H9 (cell line): ENCODE measurements around the gene NSMF. TPM values are rescaled to one million over a fixed set of nuclear protein-coding genes. Genes with fewer than 3 reads are reported as not detected.

Experiments
- DNase-seq: peaks from one replicate; pipeline ENCODE4 v3.0.0-alpha.2; 2017
- H2AFZ ChIP-seq: one replicate; pipeline ENCODE4 v1.6.1; 2013; ENCODE audit warnings: mild to moderate bottlenecking, low read length, control low read depth, moderate library complexity
- H2AK5ac ChIP-seq: 2 replicates; pipeline ENCODE4 v1.6.1; 2013; ENCODE audit warnings: low read length, control low read depth, mixed read lengths; ENCODE audit not compliant: insufficient read length
- H2BK120ac ChIP-seq: one replicate; pipeline ENCODE4 v1.6.1; 2013; ENCODE audit warnings: low read depth, mild to moderate bottlenecking, low read length, control low read depth, inconsistent platforms; ENCODE audit not compliant: poor library complexity, severe bottlenecking
- H2BK12ac ChIP-seq: 2 replicates; pipeline ENCODE4 v1.6.1; 2013; ENCODE audit warnings: low read length, control low read depth, mixed read lengths, low read depth; ENCODE audit not compliant: insufficient read length
- H2BK15ac ChIP-seq: 2 replicates; pipeline ENCODE4 v1.6.1; 2013; ENCODE audit warnings: low read depth, low read length, control low read depth
- H2BK20ac ChIP-seq: one replicate; pipeline ENCODE4 v1.6.1; 2013; ENCODE audit warnings: low read depth, mild to moderate bottlenecking, low read length, control low read depth, inconsistent platforms; ENCODE audit not compliant: poor library complexity, severe bottlenecking
- H2BK5ac ChIP-seq: 2 replicates; pipeline ENCODE4 v1.6.1; 2013; ENCODE audit warnings: low read length, control low read depth, mixed read lengths; ENCODE audit not compliant: insufficient read length
- H3K14ac ChIP-seq: 2 replicates; pipeline ENCODE4 v1.6.1; 2013; ENCODE audit warnings: low read length, control low read depth; ENCODE audit not compliant: insufficient read depth
- H3K18ac ChIP-seq: 2 replicates; pipeline ENCODE4 v1.6.1; 2013; ENCODE audit warnings: low read depth, mild to moderate bottlenecking, mixed read lengths, low read length, control low read depth; ENCODE audit not compliant: insufficient read length
- H3K23ac ChIP-seq: 2 replicates; pipeline ENCODE4 v1.6.1; 2013; ENCODE audit warnings: low read length, control low read depth, mixed read lengths, low read depth; ENCODE audit not compliant: insufficient read length
- H3K23me2 ChIP-seq: 2 replicates; pipeline ENCODE4 v1.6.1; 2013; ENCODE audit warnings: low read depth, mild to moderate bottlenecking, mixed read lengths, low read length, control low read depth; ENCODE audit not compliant: insufficient read length, poor library complexity, severe bottlenecking
- H3K27ac ChIP-seq: 2 replicates; pipeline ENCODE4 v1.5.1; 2013; ENCODE audit warnings: low read length, control low read depth, mixed read lengths, low read depth; ENCODE audit not compliant: insufficient read length
- H3K27me3 ChIP-seq: 2 replicates; pipeline ENCODE4 v1.6.1; 2013; ENCODE audit warnings: low read length, control low read depth, inconsistent platforms; ENCODE audit not compliant: insufficient read depth
- H3K4ac ChIP-seq: 2 replicates; pipeline ENCODE4 v1.6.1; 2013; ENCODE audit warnings: low read depth, mild to moderate bottlenecking, control low read depth, inconsistent platforms, low read length, moderate library complexity
- H3K4me1 ChIP-seq: 2 replicates; pipeline ENCODE4 v1.6.1; 2013; ENCODE audit warnings: low read length, control low read depth, inconsistent platforms; ENCODE audit not compliant: insufficient read depth
- H3K4me2 ChIP-seq: 2 replicates; pipeline ENCODE4 v1.6.1; 2013; ENCODE audit warnings: low read length, control low read depth, mixed read lengths; ENCODE audit not compliant: insufficient read length, insufficient read depth
- H3K56ac ChIP-seq: 2 replicates; pipeline ENCODE4 v1.6.1; 2013; ENCODE audit warnings: low read depth, mild to moderate bottlenecking, mixed read lengths, low read length, control low read depth; ENCODE audit not compliant: insufficient read length
- H3K79me1 ChIP-seq: 2 replicates; pipeline ENCODE4 v1.6.1; 2013; ENCODE audit warnings: low read depth, mild to moderate bottlenecking, moderate library complexity, low read length, control low read depth, inconsistent platforms; ENCODE audit not compliant: insufficient read depth, poor library complexity, severe bottlenecking
- H3K79me2 ChIP-seq: 2 replicates; pipeline ENCODE4 v1.6.1; 2013; ENCODE audit warnings: low read length, control low read depth, inconsistent platforms; ENCODE audit not compliant: insufficient read depth
- H3K9ac ChIP-seq: 2 replicates; pipeline ENCODE4 v1.6.1; 2013; ENCODE audit warnings: low read length, control low read depth, mixed read lengths; ENCODE audit not compliant: insufficient read length; ENCODE audit errors: extremely low read depth
- H3K9me3 ChIP-seq: one replicate; pipeline ENCODE4 v1.6.1; 2013; ENCODE audit warnings: low read depth, low read length, inconsistent platforms; ENCODE audit not compliant: control insufficient read depth
- H3T11ph ChIP-seq: one replicate; pipeline ENCODE4 v1.6.1; 2013; ENCODE audit warnings: mild to moderate bottlenecking, low read length, control low read depth, inconsistent platforms
- H4K20me1 ChIP-seq: one replicate; pipeline ENCODE4 v1.6.1; 2013; ENCODE audit not compliant: control insufficient read depth, insufficient read length, insufficient read depth
- H4K5ac ChIP-seq: 2 replicates; pipeline ENCODE4 v1.6.1; 2013; ENCODE audit warnings: low read depth, mild to moderate bottlenecking, mixed read lengths, low read length, control low read depth; ENCODE audit not compliant: insufficient read length
- H4K8ac ChIP-seq: replicated peaks from 2 replicates; pipeline ENCODE4 v1.6.1; 2013; ENCODE audit warnings: low read length, control low read depth, mixed read lengths, low read depth; ENCODE audit not compliant: insufficient read length
- H4K91ac ChIP-seq: 2 replicates; pipeline ENCODE4 v1.6.1; 2013; ENCODE audit warnings: low read depth, mild to moderate bottlenecking, moderate library complexity, mixed read lengths, low read length, control low read depth; ENCODE audit not compliant: insufficient read length
- H3K27ac Mint-ChIP-seq, 3 experiments: 2 replicates in 2 of 3; 3 replicates in 1 of 3; pipeline ENCODE4 v1.8.0; 2020 to 2021; ENCODE audit warnings: mixed read lengths in 3 of 3, mild to moderate bottlenecking in 1 of 3, moderate library complexity in 1 of 3
- H3K27me3 Mint-ChIP-seq: 2 replicates; pipeline ENCODE4 v1.8.0; 2021; ENCODE audit warnings: low read depth, mild to moderate bottlenecking, moderate library complexity, mixed read lengths
- H3K36me3 Mint-ChIP-seq, 3 experiments: 2 replicates in 2 of 3; 3 replicates in 1 of 3; pipeline ENCODE4 v1.8.0; 2020 to 2021; ENCODE audit warnings: low read depth in 3 of 3, mixed read lengths in 3 of 3; ENCODE audit not compliant: insufficient read depth in 1 of 3
- H3K4me1 Mint-ChIP-seq, 2 experiments: 2 replicates each; pipeline ENCODE4 v1.8.0; 2020; ENCODE audit warnings: mixed read lengths in 2 of 2
- H3K4me3 Mint-ChIP-seq, 2 experiments: 2 replicates in 1 of 2; 3 replicates in 1 of 2; pipeline ENCODE4 v1.8.0; 2020 to 2021; ENCODE audit warnings: mild to moderate bottlenecking in 2 of 2, mixed read lengths in 2 of 2, moderate library complexity in 1 of 2
- H3K9me3 Mint-ChIP-seq, 2 experiments: 2 replicates in 1 of 2; 3 replicates in 1 of 2; pipeline ENCODE4 v1.8.0; 2020; ENCODE audit warnings: mild to moderate bottlenecking in 2 of 2, mixed read lengths in 2 of 2, moderate library complexity in 1 of 2
- CTCF ChIP-seq: fragments of 200-600 bp; sonication (generic); conservative IDR thresholded peaks from 3 replicates; pipeline ENCODE4 v1.8.0; 2021; ENCODE audit warnings: antibody characterized with exemption, mild to moderate bottlenecking
- WGBS: extraction: QIAGEN DNeasy Blood & Tissue Kit; methylation state at CpG from one replicate; pipeline ENCODE4 v1.1.7; 2013; ENCODE audit warnings: missing lambda C conversion rate, low lambda C conversion rate, mixed read lengths; ENCODE audit not compliant: insufficient read length; ENCODE audit errors: extremely low coverage; 5-methylcytosine and 5-hydroxymethylcytosine counted together
- total RNA-seq: library from RNA; stranded (reverse); gene quantifications from 2 replicates; pipeline ENCODE4 v1.2.1, GENCODE V29; 2021

The NSMF gene
- total RNA-seq, 1 experiment from 2014 or later, result 46.3 TPM

GRCh38 chr9:137463931-137464290 lies 4.8 kb upstream of the NSMF start:
- Histone ChIP-seq H2BK5ac (no peak overlapping the region), H4K5ac (no peak overlapping the region), H4K91ac (no peak overlapping the region), H3K14ac (no peak overlapping the region), H3K23me2 (peaks cover 5% of the 10 kb centered on the region), H3T11ph (no peak overlapping the region), H3K79me1 (no peaks in the 10 kb centered on the region), H2BK20ac (no peak overlapping the region), H4K20me1 (no peaks in the 10 kb centered on the region), H3K9me3 (no peaks in the 10 kb centered on the region), H2BK15ac (no peak overlapping the region), H4K8ac (no peak overlapping the region), H3K23ac (no peak overlapping the region), H3K27ac (no peak overlapping the region), H3K4me1 (no peaks in the 10 kb centered on the region), H2BK120ac (no peak overlapping the region), H3K9ac (no peak overlapping the region), H3K4ac (no peak overlapping the region), H2AFZ (no peak overlapping the region), H2AK5ac (no peak overlapping the region), H3K56ac (no peak overlapping the region), H3K4me2 (no peak overlapping the region), H3K27me3 (no peaks in the 10 kb centered on the region; the same call in 1 of the 2 replicates), H2BK12ac (no peak overlapping the region), H3K18ac (no peak overlapping the region), H3K79me2 (no peaks in the 10 kb centered on the region)
- Mint-ChIP-seq H3K36me3 (no peaks in the 10 kb centered on the region), H3K27me3 (peaks cover 34% of the 10 kb centered on the region), H3K27ac (no peak overlapping the region), H3K9me3 (no peaks in the 10 kb centered on the region), H3K4me3 (no peak overlapping the region), H3K4me1 (peaks cover 0 to 2% of the 10 kb centered on the region in 2 experiments; a peak in 1 of 4 replicates)
- no peak for TF ChIP-seq CTCF
- no CpG with 5 or more reads among the region's 18 CpGs for WGBS
- no peak for DNase-seq
